ENCODE results near the gene SRPX2.
"Not testable (repeated sequence)": the region's sequence is repeated elsewhere in the genome, so short reads cannot be mapped to it uniquely, and the experiment has no call there.

The SRPX2 gene

DNA sequence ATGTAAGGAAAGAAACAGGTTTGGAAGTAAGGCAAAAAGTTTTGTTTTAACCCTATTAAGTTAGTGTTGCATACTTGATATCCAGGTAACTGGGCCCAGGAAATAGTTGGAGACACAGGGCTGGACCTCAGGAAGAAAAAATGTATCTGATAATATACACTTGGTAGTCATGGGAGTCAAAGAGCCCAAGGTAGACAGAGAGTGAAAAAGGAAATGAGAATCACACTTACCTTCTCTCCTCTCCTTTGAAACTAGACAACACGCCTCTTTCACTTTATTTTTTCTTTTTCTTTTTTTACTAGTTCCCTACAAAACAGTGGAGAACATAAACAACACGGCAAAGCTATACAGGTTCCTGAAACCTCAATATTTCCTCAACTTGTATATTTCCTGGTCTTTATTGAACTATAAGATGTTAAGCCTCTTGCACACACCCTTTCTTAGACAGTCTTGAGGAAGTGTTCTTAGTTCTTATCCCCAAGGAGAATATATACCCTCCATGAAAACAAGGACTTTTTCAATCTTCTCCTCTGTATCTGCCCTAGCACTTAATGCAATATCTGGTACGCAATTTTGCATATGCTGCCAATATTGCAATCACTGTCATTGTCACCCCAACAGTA is 60.7 kb downstream of the SRPX2 start:
- no peak for DNase-seq

DNA sequence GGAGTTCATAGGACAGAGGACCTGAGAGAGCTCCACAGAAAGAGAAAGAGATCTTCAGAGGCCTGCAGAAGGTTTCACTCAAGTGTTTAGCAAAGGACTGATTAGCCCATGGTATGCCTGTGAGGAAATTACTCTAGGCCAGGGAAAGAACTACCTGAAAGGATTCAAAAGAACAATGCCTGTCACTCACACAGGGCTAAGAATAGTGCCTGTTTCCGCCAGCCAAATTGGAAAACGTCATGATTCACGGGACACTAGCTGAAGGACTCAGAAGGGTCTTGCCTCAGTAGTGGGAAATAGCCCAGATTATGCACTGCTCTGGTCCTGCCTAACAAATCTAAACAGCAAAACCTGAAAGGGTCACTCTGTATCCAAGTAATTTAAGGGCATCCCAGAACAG is 66.8 kb downstream of the SRPX2 start:
- no peak for DNase-seq

GRCh38 chrX:100717363-100717762 is 73.4 kb downstream of the SRPX2 start:
- no peak for DNase-seq

DNA sequence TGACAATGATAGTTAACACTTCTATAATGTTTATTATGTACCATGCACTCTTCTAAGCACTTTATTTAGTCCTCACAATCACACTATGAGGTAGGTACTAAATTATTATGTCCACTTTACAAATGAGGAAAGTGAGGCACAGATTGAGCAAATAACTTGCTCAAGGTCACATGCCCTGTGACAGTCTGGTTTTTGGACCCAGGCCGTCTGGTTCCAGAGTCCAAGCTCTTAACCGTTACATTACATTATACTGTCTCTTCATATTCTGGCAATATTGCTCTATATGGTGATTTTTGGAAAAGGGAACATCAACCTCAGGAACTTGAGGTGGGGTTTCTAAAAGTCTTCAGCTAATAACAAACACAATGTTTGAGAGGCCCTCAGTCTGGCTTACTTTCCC is 75.1 kb downstream of the SRPX2 start:
- no peak for DNase-seq

DNA sequence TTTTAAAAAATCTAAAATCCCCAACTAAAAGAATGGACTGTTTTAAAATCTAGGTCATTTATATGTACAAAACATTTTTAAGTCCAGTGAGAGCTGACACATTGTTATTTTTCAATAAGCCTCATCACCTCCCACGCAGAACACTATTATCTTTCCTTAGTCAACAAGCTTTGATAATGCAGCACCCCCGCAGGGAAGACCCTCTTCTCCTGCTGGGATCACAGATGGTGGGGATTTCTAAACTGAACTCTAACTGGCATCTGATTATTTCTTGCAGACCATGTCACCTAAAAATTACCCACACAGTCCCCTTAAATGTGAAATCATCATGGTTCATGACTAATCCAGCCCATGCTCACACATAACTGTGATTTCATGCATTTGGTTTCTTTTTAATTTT is 76.3 kb downstream of the SRPX2 start:
- no peak for DNase-seq

GRCh38 chrX:100721328-100721727 is 77.3 kb downstream of the SRPX2 start:
- DNase-seq = no peak

DNA sequence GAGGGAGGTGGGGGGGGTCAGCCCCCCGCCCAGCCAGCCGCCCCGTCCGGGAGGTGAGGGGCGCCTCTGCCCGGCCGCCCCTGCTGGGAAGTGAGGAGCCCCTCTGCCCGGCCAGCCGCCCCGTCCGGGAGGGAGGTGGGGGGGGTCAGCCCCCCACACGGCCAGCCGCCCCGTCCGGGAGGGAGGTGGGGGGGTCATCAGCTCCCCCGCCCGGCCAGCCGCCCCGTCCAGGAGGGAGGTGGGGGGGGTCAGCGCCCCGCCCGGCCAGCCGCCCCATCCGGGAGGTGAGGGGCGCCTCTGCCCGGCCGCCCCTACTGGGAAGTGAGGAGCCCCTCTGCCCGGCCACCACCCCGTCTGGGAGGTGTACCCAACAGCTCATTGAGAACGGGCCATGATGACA is 80.0 kb downstream of the SRPX2 start:
- not testable (repeated sequence) for DNase-seq
